Thymus (tissue), 11 donors: ENCODE measurements around the gene KCNQ1. TPM values are rescaled to one million over a fixed set of nuclear protein-coding genes. Genes with fewer than 3 reads are reported as not detected.

Source experiments
- DNase-seq, 9 donors: peaks; one replicate each; pipeline ENCODE4 v3.0.0-alpha.2; 2013; ENCODE audit warnings: low spot score in 9 of 9, low read depth in 6 of 9, missing footprints in 1 of 9
- H3K27ac ChIP-seq, 2 donors: one replicate each; pipeline ENCODE4 v1.5.1; 2013; ENCODE audit warnings: control low read depth in 1 of 2, low read depth in 1 of 2, low read length in 1 of 2, mild to moderate bottlenecking in 1 of 2, moderate library complexity in 1 of 2
- H3K27me3 ChIP-seq, 2 donors: one replicate each; pipeline ENCODE4 v1.5.1; 2013; ENCODE audit warnings: low read length in 1 of 2; ENCODE audit not compliant: control insufficient read depth in 2 of 2, insufficient read depth in 1 of 2
- H3K36me3 ChIP-seq, 2 donors: one replicate each; pipeline ENCODE4 v1.5.1; 2013; ENCODE audit warnings: low read length in 1 of 2, mild to moderate bottlenecking in 1 of 2, moderate library complexity in 1 of 2; ENCODE audit not compliant: control insufficient read depth in 2 of 2, insufficient read depth in 2 of 2
- H3K4me1 ChIP-seq, 2 donors: one replicate each; pipeline ENCODE4 v1.5.1; 2013; ENCODE audit warnings: low read length in 2 of 2; ENCODE audit not compliant: control insufficient read depth in 2 of 2, insufficient read depth in 2 of 2
- H3K4me3 ChIP-seq, 2 donors: one replicate each; pipeline ENCODE4 v1.5.1; 2013; ENCODE audit warnings: low read length in 2 of 2, control low read depth in 1 of 2, mild to moderate bottlenecking in 1 of 2
- H3K9me3 ChIP-seq, 2 donors: one replicate each; pipeline ENCODE4 v1.5.1; 2013; ENCODE audit warnings: low read length in 1 of 2, mild to moderate bottlenecking in 1 of 2; ENCODE audit not compliant: control insufficient read depth in 2 of 2, insufficient read depth in 1 of 2
- WGBS: extraction: QIAGEN DNeasy Blood & Tissue Kit; methylation state at CpG from one replicate; pipeline ENCODE4 v1.1.7; 2013; 5-methylcytosine and 5-hydroxymethylcytosine counted together
- polyA plus RNA-seq: library from polyadenylated mRNA; stranded (reverse); fragments of 200-250 nt; gene quantifications from one replicate; pipeline ENCODE4 v1.2.3, GENCODE V29; 2013
- total RNA-seq: library from RNA; stranded (reverse); fragments of 120-200 nt; gene quantifications from one replicate; pipeline ENCODE4 v1.2.4, GENCODE V29; 2013
- donor health status: healthy.

KCNQ1 gene
- total and polyA plus RNA-seq, 2 donors: 0.94 to 3.7 TPM

GRCh38 chr11:2805388-2806056 is 360.7 kb downstream of the KCNQ1 start:
- no peak for DNase-seq
- H3K27me3 ChIP-seq: no peaks in the 10 kb centered on the region
- H3K36me3 ChIP-seq: no peaks in the 10 kb centered on the region
- H3K4me3 ChIP-seq: no peak overlapping the region
- WGBS: 96% methylated on average over 20 of the region's 20 CpGs
- no peaks in the 10 kb centered on the region for H3K4me1 ChIP-seq
- no peak overlapping the region for H3K27ac ChIP-seq
- H3K9me3 ChIP-seq: peaks cover 1 to 3% of the 10 kb centered on the region in 2 donors

GRCh38 chr11:2806351-2807024 is 361.7 kb downstream of the KCNQ1 start:
- Histone ChIP-seq H3K4me1 (peaks cover 0 to under 1% of the 10 kb centered on the region in 2 donors), H3K9me3 (peaks cover 3 to 9% of the 10 kb centered on the region in 2 donors), H3K27me3 (no peaks in the 10 kb centered on the region), H3K27ac (no peak overlapping the region), H3K4me3 (no peak overlapping the region), H3K36me3 (no peaks in the 10 kb centered on the region)
- DNase-seq: no peak
- WGBS: 96% methylated on average over 24 of the region's 24 CpGs

GRCh38 chr11:2807025-2807681 is 362.3 kb downstream of the KCNQ1 start:
- no peak overlapping the region for H3K27ac ChIP-seq

GRCh38 chr11:2807801-2808241 is 363.0 kb downstream of the KCNQ1 start:
- H3K36me3 ChIP-seq: no peaks in the 10 kb centered on the region
- H3K9me3 ChIP-seq: peaks cover 3 to 14% of the 10 kb centered on the region in 2 donors
- H3K27me3 ChIP-seq: no peaks in the 10 kb centered on the region
- H3K4me1 ChIP-seq: peaks cover 4 to 14% of the 10 kb centered on the region in 2 donors
- 96% methylated on average over 11 of the region's 11 CpGs for WGBS
- no peak for DNase-seq
- H3K27ac ChIP-seq: no peak overlapping the region
- no peak overlapping the region for H3K4me3 ChIP-seq

More at GRCh38 chr11:2807025-2807681, 362.3 kb downstream of the KCNQ1 start:
- Histone ChIP-seq H3K27me3 (no peaks in the 10 kb centered on the region), H3K4me3 (no peak overlapping the region), H3K4me1 (peaks cover 0 to 7% of the 10 kb centered on the region in 2 donors), H3K9me3 (peaks cover 3 to 14% of the 10 kb centered on the region in 2 donors), H3K36me3 (no peaks in the 10 kb centered on the region)
- DNase-seq: no peak
- 90% methylated on average over 39 of the region's 39 CpGs for WGBS

GRCh38 chr11:2808850-2809846 is 364.3 kb downstream of the KCNQ1 start:
- WGBS: 78% methylated on average over 15 of the region's 15 CpGs
- no peak for DNase-seq
- no peak overlapping the region for H3K27ac ChIP-seq
- peaks cover 3 to 14% of the 10 kb centered on the region in 2 donors for H3K9me3 ChIP-seq
- H3K4me3 ChIP-seq: no peak overlapping the region
- H3K27me3 ChIP-seq: no peaks in the 10 kb centered on the region
- H3K36me3 ChIP-seq: no peaks in the 10 kb centered on the region
- H3K4me1 ChIP-seq: peaks cover 15 to 27% of the 10 kb centered on the region in 2 donors

- WGBS: 95% methylated on average over 1 of the region's 1 CpG
- H3K36me3 ChIP-seq: no peaks in the 10 kb centered on the region
- no peak overlapping the region for H3K4me3 ChIP-seq
- peaks cover 3 to 14% of the 10 kb centered on the region in 2 donors for H3K9me3 ChIP-seq
- peaks cover 15 to 33% of the 10 kb centered on the region in 2 donors for H3K4me1 ChIP-seq
- no peak for DNase-seq
- H3K27me3 ChIP-seq: no peaks in the 10 kb centered on the region
- H3K27ac ChIP-seq: no peak overlapping the region
These were observed 365.0 kb downstream of the KCNQ1 start for GRCh38 chr11:2809854-2810253.

GRCh38 chr11:2810411-2811205 is 365.8 kb downstream of the KCNQ1 start:
- Histone ChIP-seq H3K9me3 (peaks cover 3 to 21% of the 10 kb centered on the region in 2 donors), H3K27ac (no peak overlapping the region), H3K27me3 (no peaks in the 10 kb centered on the region), H3K4me1 (peaks cover 15 to 41% of the 10 kb centered on the region in 2 donors), H3K36me3 (no peaks in the 10 kb centered on the region), H3K4me3 (no peak overlapping the region)
- no peak for DNase-seq
- 96% methylated on average over 18 of the region's 18 CpGs for WGBS
